ENCODE data around the gene RIGI. TPM values are rescaled to one million over a fixed set of nuclear protein-coding genes. Genes with fewer than 3 reads are reported as not detected.
A peak's percentile ranks its signal among the peaks of the same experiment; 100 is the strongest.

Gene RIGI
- total and polyA plus RNA-seq, 10 of the 15 experiments (the other 5 are each of a cell fraction or from before 2014, with no cell fraction given) = 5.3 to 15.2 (median 9.1) TPM

DNA sequence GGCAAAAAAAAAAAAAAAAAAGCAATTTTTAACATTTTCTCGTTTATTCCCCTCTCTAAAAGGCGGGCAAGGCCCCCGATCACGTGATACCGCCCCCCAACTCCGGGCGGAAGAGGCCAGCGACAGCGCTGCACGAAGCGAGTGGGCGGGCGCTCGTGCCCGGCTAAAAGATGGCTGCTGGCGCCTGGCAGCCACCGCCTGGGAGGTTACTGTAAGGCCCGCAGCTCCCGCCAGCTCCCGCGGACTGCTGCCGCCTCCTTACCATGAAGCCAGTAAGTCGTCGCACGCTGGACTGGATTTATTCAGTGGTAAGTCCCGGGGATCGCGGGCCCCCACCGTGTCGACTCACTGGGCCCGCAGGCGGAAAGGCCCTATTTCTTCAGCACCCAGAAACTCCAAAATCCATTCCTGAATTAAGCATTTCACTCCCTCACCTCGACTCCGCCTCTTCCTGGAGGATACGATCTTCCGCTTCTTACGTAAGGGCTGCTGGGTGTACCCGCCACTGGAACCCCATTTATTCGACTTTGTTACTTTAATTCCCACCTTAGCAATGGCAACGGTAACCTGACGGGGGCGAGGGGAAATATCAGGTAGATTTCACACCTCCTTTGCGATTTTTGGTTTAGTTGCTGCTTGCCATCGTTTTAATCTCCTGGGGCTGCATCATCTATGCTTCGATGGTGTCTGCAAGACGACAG is 26.3 kb upstream of the RIGI start, which contains the start of the genes SMIM27 and TOPORS (continued):
- 0 out of 4 replicates have a peak, but pooled peaks of 1 of the 2 experiments have one; percentile 38 for TF ChIP-seq ETV6 (conservative IDR thresholded peaks at IDR 0.05 in 1 of 2, IDR thresholded peaks at IDR 0.05 in 1 of 2; ENCODE audit: borderline replicate concordance in 1 of 2, low read depth in 1 of 2)
- no peak for TF ChIP-seq ZSCAN29 (IDR thresholded peaks at IDR 0.05)
- no peak; the same call in 1 of the 2 replicates for TF ChIP-seq TCF12 (IDR thresholded peaks at IDR 0.05; ENCODE audit: low read depth, low read length)
- TF ChIP-seq SP1 (IDR thresholded peaks at IDR 0.05; ENCODE audit: low read depth, low read length) = peak; percentile 44
- peak; percentile 57 for TF ChIP-seq KLF5 (IDR thresholded peaks at IDR 0.05; ENCODE audit: partially characterized antibody)
- TF ChIP-seq CHD2 (IDR thresholded peaks at IDR 0.05; ENCODE audit: borderline replicate concordance, low read depth, low read length) = peak; percentile 25; the same call in 1 of the 2 replicates
- peak; percentile 73 for TF ChIP-seq NR2C1 (IDR thresholded peaks at IDR 0.05)
- TF ChIP-seq RELA (IDR thresholded peaks at IDR 0.05; ENCODE audit: borderline replicate concordance, partially characterized antibody) = peak; percentile 57
- no peak for TF ChIP-seq JUNB (IDR thresholded peaks at IDR 0.05)
- peak; percentile 22; the same call in 1 of the 2 replicates for TF ChIP-seq MTA3 (IDR thresholded peaks at IDR 0.05; ENCODE audit: borderline replicate concordance, low read length)
- no peak for TF ChIP-seq SRF (IDR thresholded peaks at IDR 0.05; ENCODE audit: low read depth in 2 of 2, low read length in 2 of 2)
- peak; percentile 91; the same call in 1 of the 2 replicates for TF ChIP-seq ZNF207 (IDR thresholded peaks at IDR 0.05; ENCODE audit: borderline replicate concordance)
- no peak for TF ChIP-seq BRCA1 (IDR thresholded peaks at IDR 0.05; ENCODE audit: low read depth, low read length)
- no peak for TF ChIP-seq BMI1 (IDR thresholded peaks at IDR 0.05; ENCODE audit: borderline replicate concordance)
- TF ChIP-seq TBL1XR1 (IDR thresholded peaks at IDR 0.05; ENCODE audit: low read depth, low read length) = no peak; the same call in 1 of the 2 replicates
- TF ChIP-seq, protein P1, sequence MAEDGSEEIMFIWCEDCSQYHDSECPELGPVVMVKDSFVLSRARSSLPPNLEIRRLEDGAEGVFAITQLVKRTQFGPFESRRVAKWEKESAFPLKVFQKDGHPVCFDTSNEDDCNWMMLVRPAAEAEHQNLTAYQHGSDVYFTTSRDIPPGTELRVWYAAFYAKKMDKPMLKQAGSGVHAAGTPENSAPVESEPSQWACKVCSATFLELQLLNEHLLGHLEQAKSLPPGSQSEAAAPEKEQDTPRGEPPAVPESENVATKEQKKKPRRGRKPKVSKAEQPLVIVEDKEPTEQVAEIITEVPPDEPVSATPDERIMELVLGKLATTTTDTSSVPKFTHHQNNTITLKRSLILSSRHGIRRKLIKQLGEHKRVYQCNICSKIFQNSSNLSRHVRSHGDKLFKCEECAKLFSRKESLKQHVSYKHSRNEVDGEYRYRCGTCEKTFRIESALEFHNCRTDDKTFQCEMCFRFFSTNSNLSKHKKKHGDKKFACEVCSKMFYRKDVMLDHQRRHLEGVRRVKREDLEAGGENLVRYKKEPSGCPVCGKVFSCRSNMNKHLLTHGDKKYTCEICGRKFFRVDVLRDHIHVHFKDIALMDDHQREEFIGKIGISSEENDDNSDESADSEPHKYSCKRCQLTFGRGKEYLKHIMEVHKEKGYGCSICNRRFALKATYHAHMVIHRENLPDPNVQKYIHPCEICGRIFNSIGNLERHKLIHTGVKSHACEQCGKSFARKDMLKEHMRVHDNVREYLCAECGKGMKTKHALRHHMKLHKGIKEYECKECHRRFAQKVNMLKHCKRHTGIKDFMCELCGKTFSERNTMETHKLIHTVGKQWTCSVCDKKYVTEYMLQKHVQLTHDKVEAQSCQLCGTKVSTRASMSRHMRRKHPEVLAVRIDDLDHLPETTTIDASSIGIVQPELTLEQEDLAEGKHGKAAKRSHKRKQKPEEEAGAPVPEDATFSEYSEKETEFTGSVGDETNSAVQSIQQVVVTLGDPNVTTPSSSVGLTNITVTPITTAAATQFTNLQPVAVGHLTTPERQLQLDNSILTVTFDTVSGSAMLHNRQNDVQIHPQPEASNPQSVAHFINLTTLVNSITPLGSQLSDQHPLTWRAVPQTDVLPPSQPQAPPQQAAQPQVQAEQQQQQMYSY (CRISPR knock-in tag; IDR thresholded peaks at IDR 0.05) = no peak
- peak; percentile 64; the same call in 1 of the 2 replicates for TF ChIP-seq NFIC (IDR thresholded peaks at IDR 0.05; ENCODE audit: low read depth, low read length)
- no peak for TF ChIP-seq MEF2A (IDR thresholded peaks at IDR 0.05; ENCODE audit: insufficient read depth, low read depth, low read length)
- TF ChIP-seq, protein P2, sequence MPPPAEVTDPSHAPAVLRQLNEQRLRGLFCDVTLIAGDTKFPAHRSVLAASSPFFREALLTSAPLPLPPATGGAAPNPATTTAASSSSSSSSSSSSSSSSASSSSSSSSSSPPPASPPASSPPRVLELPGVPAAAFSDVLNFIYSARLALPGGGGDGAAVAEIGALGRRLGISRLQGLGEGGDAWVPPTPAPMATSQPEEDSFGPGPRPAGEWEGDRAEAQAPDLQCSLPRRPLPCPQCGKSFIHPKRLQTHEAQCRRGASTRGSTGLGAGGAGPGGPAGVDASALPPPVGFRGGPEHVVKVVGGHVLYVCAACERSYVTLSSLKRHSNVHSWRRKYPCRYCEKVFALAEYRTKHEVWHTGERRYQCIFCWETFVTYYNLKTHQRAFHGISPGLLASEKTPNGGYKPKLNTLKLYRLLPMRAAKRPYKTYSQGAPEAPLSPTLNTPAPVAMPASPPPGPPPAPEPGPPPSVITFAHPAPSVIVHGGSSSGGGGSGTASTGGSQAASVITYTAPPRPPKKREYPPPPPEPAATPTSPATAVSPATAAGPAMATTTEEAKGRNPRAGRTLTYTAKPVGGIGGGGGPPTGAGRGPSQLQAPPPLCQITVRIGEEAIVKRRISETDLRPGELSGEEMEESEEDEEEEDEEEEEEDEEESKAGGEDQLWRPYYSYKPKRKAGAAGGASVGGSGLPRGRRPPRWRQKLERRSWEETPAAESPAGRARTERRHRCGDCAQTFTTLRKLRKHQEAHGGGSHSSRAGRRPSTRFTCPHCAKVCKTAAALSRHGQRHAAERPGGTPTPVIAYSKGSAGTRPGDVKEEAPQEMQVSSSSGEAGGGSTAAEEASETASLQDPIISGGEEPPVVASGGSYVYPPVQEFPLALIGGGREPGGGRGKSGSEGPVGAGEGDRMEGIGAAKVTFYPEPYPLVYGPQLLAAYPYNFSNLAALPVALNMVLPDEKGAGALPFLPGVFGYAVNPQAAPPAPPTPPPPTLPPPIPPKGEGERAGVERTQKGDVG (CRISPR knock-in tag; IDR thresholded peaks at IDR 0.05) = peak; percentile 68; the same call in 1 of the 2 replicates
- no peak for TF ChIP-seq PAX5 (IDR thresholded peaks at IDR 0.05; ENCODE audit: borderline replicate concordance, low read depth, low read length)
- TF ChIP-seq SMAD1 (IDR thresholded peaks at IDR 0.05; ENCODE audit: low read depth, partially characterized antibody) = peak; percentile 55
- no peak for TF ChIP-seq HDAC2 (IDR thresholded peaks at IDR 0.05)
- peak; percentile 36; the same call in 1 of the 3 replicates for TF ChIP-seq POU2F2 (IDR thresholded peaks at IDR 0.05; ENCODE audit: borderline replicate concordance, low read depth, low read length)
- TF ChIP-seq SMAD5 (IDR thresholded peaks at IDR 0.05; ENCODE audit: low read depth) = no peak; the same call in 1 of the 2 replicates

Measured in GM12878 (cell line).